ENCODE results near the gene SEMA6A. TPM values are rescaled to one million over a fixed set of nuclear protein-coding genes. Genes with fewer than 3 reads are reported as not detected.

Gene SEMA6A
- total and polyA plus RNA-seq, 2 of the 13 experiments (the other 11 are each of a cell fraction or from before 2014, with no cell fraction given): 5.1 to 6.5 TPM

DNA sequence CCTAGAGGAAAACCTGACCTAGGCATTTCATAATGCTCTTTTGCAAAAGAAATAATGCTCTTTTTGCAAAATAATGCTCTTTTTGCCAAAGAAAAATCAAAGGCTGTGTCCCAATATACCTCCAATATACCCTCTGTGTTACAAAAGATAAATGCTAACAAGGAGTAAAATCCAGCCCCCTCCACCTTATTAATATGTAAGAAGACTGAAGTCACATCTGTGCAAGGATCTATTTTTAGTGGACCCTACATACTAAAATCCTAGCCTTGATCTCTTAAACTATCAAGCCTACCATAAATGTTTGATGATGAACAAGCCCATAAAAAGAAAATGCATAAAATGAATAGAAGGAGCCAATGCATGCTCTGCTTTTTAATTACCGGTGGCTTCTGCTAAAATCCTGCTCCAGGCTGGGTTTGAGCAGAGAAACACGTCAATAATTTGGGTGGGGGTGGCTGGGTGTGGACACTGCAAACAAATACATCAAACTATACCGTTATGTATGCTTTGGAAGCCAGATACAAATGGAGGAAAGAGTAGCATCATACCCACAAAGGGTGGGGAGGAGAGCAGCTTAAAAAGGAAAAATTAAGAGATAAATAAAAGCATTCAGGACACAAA is 131.6 kb downstream of the SEMA6A start:
- Histone ChIP-seq H4K20me1 (ENCODE audit: insufficient read depth, low read length) (no peaks in the 10 kb centered on the region), H3K79me2 (ENCODE audit: insufficient read depth, low read length) (no peaks in the 10 kb centered on the region), H3K27ac (ENCODE audit: extremely low read length, insufficient read depth, low read length) (no peak overlapping the region), H2AFZ (ENCODE audit: low read length) (no peak overlapping the region), H3K4me1 (ENCODE audit: insufficient read depth, low read length) (peaks cover 14% of the 10 kb centered on the region), H3K27me3 (ENCODE audit: control insufficient read depth in 1 of 2, insufficient read depth in 2 of 2, low read length in 2 of 2) (no peaks in the 10 kb centered on the region), H3K4me2 (ENCODE audit: low read depth, low read length) (no peak overlapping the region), H3K4me3 (replicated peaks in 1 of 3; ENCODE audit: insufficient read depth in 1 of 3, low read depth in 2 of 3, low read length in 3 of 3) (no peak overlapping the region), H3K9me3 (ENCODE audit: low read length) (no peaks in the 10 kb centered on the region), H3K36me3 (replicated peaks in 1 of 2; ENCODE audit: control insufficient read depth in 1 of 2, insufficient read depth in 2 of 2, low read length in 2 of 2) (peaks cover 3 to 5% of the 10 kb centered on the region in 2 experiments; a peak in 2 of 5 replicates), H3K9ac (ENCODE audit: insufficient read depth, low read depth, low read length) (no peak overlapping the region)
- TF ChIP-seq, protein P1, sequence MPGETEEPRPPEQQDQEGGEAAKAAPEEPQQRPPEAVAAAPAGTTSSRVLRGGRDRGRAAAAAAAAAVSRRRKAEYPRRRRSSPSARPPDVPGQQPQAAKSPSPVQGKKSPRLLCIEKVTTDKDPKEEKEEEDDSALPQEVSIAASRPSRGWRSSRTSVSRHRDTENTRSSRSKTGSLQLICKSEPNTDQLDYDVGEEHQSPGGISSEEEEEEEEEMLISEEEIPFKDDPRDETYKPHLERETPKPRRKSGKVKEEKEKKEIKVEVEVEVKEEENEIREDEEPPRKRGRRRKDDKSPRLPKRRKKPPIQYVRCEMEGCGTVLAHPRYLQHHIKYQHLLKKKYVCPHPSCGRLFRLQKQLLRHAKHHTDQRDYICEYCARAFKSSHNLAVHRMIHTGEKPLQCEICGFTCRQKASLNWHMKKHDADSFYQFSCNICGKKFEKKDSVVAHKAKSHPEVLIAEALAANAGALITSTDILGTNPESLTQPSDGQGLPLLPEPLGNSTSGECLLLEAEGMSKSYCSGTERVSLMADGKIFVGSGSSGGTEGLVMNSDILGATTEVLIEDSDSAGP (CRISPR knock-in tag; IDR thresholded peaks at IDR 0.05; ENCODE audit: borderline replicate concordance): no peak
- TF ChIP-seq RBAK (CRISPR knock-in tag; IDR thresholded peaks at IDR 0.05): no peak
- TF ChIP-seq KLF13 (CRISPR knock-in tag; IDR thresholded peaks at IDR 0.05): no peak
- TF ChIP-seq NCOA5 (CRISPR knock-in tag; IDR thresholded peaks at IDR 0.05): no peak
- TF ChIP-seq, protein P2, sequence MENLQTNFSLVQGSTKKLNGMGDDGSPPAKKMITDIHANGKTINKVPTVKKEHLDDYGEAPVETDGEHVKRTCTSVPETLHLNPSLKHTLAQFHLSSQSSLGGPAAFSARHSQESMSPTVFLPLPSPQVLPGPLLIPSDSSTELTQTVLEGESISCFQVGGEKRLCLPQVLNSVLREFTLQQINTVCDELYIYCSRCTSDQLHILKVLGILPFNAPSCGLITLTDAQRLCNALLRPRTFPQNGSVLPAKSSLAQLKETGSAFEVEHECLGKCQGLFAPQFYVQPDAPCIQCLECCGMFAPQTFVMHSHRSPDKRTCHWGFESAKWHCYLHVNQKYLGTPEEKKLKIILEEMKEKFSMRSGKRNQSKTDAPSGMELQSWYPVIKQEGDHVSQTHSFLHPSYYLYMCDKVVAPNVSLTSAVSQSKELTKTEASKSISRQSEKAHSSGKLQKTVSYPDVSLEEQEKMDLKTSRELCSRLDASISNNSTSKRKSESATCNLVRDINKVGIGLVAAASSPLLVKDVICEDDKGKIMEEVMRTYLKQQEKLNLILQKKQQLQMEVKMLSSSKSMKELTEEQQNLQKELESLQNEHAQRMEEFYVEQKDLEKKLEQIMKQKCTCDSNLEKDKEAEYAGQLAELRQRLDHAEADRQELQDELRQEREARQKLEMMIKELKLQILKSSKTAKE (CRISPR knock-in tag; IDR thresholded peaks at IDR 0.05; ENCODE audit: borderline replicate concordance): no peak
- no peak for TF ChIP-seq ERF (CRISPR knock-in tag; IDR thresholded peaks at IDR 0.05)
- no peak for TF ChIP-seq THAP8 (CRISPR knock-in tag; IDR thresholded peaks at IDR 0.05; ENCODE audit: borderline replicate concordance)
- TF ChIP-seq, protein P3, sequence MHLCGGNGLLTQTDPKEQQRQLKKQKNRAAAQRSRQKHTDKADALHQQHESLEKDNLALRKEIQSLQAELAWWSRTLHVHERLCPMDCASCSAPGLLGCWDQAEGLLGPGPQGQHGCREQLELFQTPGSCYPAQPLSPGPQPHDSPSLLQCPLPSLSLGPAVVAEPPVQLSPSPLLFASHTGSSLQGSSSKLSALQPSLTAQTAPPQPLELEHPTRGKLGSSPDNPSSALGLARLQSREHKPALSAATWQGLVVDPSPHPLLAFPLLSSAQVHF (CRISPR knock-in tag; IDR thresholded peaks at IDR 0.05): no peak
- TF ChIP-seq ZNF34 (CRISPR knock-in tag; IDR thresholded peaks at IDR 0.05; ENCODE audit: borderline replicate concordance): no peak
- BruUV-seq (replicated peaks): no TSS peak
- intact Hi-C loops (cut with micrococcal nuclease; ENCODE audit: unreplicated experiment): no loop called here
- in situ Hi-C loops (cut with HindIII; ENCODE audit: extremely low pct_ligation_motif_present, low pct_unique_long_range_greater_than_20kb): no loop called here
- ChIA-PET CTCF (ENCODE audit: low intra/inter-chr PET ratio, low total read pairs) (no interaction called here), POLR2A (no interaction called here)
- DNase-seq (ENCODE audit: low spot score): no peak
- ATAC-seq: no peak
- WGBS (ENCODE audit: low lambda C conversion rate): 83% methylated on average over 3 of the region's 3 CpGs
- FAIRE-seq: no peak

Data from HepG2 (cell line).